Measurements from ENCODE around the gene SULT1C2.

The SULT1C2 gene

GRCh38 chr2:108320326-108320922 is 31.7 kb downstream of the SULT1C2 start:
- no peak for DNase-seq (ENCODE audit: low read depth)
- no peak for TF ChIP-seq CTCF (IDR thresholded peaks at IDR 0.05; ENCODE audit: control insufficient read depth, insufficient read depth, low read depth, low read length, missing control alignments)

GRCh38 chr2:108323619-108324018 is 34.9 kb downstream of the SULT1C2 start:
- H3K4me3 ChIP-seq (ENCODE audit: control insufficient read depth, low read depth, low read length) = no peak overlapping the region
- no peak for TF ChIP-seq CTCF (IDR thresholded peaks at IDR 0.05; ENCODE audit: control insufficient read depth, insufficient read depth, low read depth, low read length, missing control alignments)
- DNase-seq (ENCODE audit: low read depth) = no peak

More at GRCh38 chr2:108320326-108320922, 31.7 kb downstream of the SULT1C2 start:
- no peak overlapping the region for H3K4me3 ChIP-seq (ENCODE audit: control insufficient read depth, low read depth, low read length)

GRCh38 chr2:108324531-108325255 is 36.0 kb downstream of the SULT1C2 start:
- no peak overlapping the region for H3K4me3 ChIP-seq (ENCODE audit: control insufficient read depth, low read depth, low read length)
- DNase-seq (ENCODE audit: low read depth) = peak; percentile 43
- TF ChIP-seq CTCF (IDR thresholded peaks at IDR 0.05; ENCODE audit: control insufficient read depth, insufficient read depth, low read depth, low read length, missing control alignments) = no peak

- TF ChIP-seq CTCF (IDR thresholded peaks at IDR 0.05; ENCODE audit: control insufficient read depth, insufficient read depth, low read depth, low read length, missing control alignments) = no peak
- no peak for DNase-seq (ENCODE audit: low read depth)
- H3K4me3 ChIP-seq (ENCODE audit: control insufficient read depth, low read depth, low read length) = no peak overlapping the region
Observed at GRCh38 chr2:108325756-108326155, 37.1 kb downstream of the SULT1C2 start.

- TF ChIP-seq CTCF (IDR thresholded peaks at IDR 0.05; ENCODE audit: control insufficient read depth, insufficient read depth, low read depth, low read length, missing control alignments) = no peak
Observed at GRCh38 chr2:108329771-108330170, 41.1 kb downstream of the SULT1C2 start.

GRCh38 chr2:108330979-108331378 is 42.3 kb downstream of the SULT1C2 start:
- no peak for TF ChIP-seq CTCF (IDR thresholded peaks at IDR 0.05; ENCODE audit: control insufficient read depth, insufficient read depth, low read depth, low read length, missing control alignments)
- no peak overlapping the region for H3K4me3 ChIP-seq (ENCODE audit: control insufficient read depth, low read depth, low read length)
- DNase-seq (ENCODE audit: low read depth) = no peak

More at GRCh38 chr2:108329771-108330170, 41.1 kb downstream of the SULT1C2 start:
- no peak overlapping the region for H3K4me3 ChIP-seq (ENCODE audit: control insufficient read depth, low read depth, low read length)
- no peak for DNase-seq (ENCODE audit: low read depth)

Measured in AG09309 (cell line).